Loucy (cell line): ENCODE results near the gene PIGT.

Source experiments
- H2AFZ ChIP-seq: fragments of 200-600 bp; sonication (generic); 2 replicates; pipeline ENCODE4 v1.6.0; 2016; ENCODE audit warnings: antibody characterized with exemption, mild to moderate bottlenecking, low read length, moderate library complexity
- H3F3A ChIP-seq: fragments of 200-600 bp; 2 replicates; pipeline ENCODE4 v1.6.0; 2016; ENCODE audit warnings: antibody characterized with exemption, low read depth, mild to moderate bottlenecking
- H3K27me3 ChIP-seq: fragments of 200-600 bp; sonication (generic); 2 replicates; pipeline ENCODE4 v1.6.1; 2014; ENCODE audit warnings: low read length, mild to moderate bottlenecking; ENCODE audit not compliant: insufficient read depth, poor library complexity, severe bottlenecking
- H3K36me3 ChIP-seq: fragments of 200-600 bp; sonication (generic); 2 replicates; pipeline ENCODE4 v1.6.1; 2016; ENCODE audit warnings: low read length; ENCODE audit not compliant: insufficient read depth
- H3K4me1 ChIP-seq: fragments of 200-600 bp; sonication (generic); 2 replicates; pipeline ENCODE4 v1.5.1; 2014; ENCODE audit warnings: low read length, mild to moderate bottlenecking; ENCODE audit not compliant: insufficient read depth, poor library complexity, severe bottlenecking
- H3K4me2 ChIP-seq: fragments of 200-600 bp; sonication (generic); 2 replicates; pipeline ENCODE4 v1.6.0; 2014; ENCODE audit warnings: antibody characterized with exemption, low read length, low read depth, mild to moderate bottlenecking; ENCODE audit not compliant: poor library complexity, severe bottlenecking
- H3K4me3 ChIP-seq: fragments of 200-600 bp; sonication (generic); 2 replicates; pipeline ENCODE4 v1.5.1; 2014; ENCODE audit warnings: low read length, mild to moderate bottlenecking, mixed read lengths; ENCODE audit not compliant: poor library complexity, severe bottlenecking
- H3K79me2 ChIP-seq: fragments of 200-600 bp; sonication (generic); 2 replicates; pipeline ENCODE4 v1.6.1; 2014; ENCODE audit warnings: low read length; ENCODE audit not compliant: insufficient read depth
- H3K9ac ChIP-seq: fragments of 200-600 bp; sonication (generic); 2 replicates; pipeline ENCODE4 v1.6.0; 2014; ENCODE audit warnings: mild to moderate bottlenecking, low read depth, low read length, moderate library complexity; ENCODE audit not compliant: poor library complexity, severe bottlenecking
- H3K9me2 ChIP-seq: fragments of 200-600 bp; sonication (generic); replicated peaks from 2 replicates; pipeline ENCODE4 v1.6.1; 2016; ENCODE audit warnings: low read depth, low read length, mixed read lengths
- H3K9me3 ChIP-seq: fragments of 200-600 bp; sonication (generic); 2 replicates; pipeline ENCODE4 v1.6.1; 2014; ENCODE audit warnings: mild to moderate bottlenecking, antibody characterized with exemption, low read length, low read depth; ENCODE audit not compliant: insufficient read depth
- H4K20me1 ChIP-seq: fragments of 200-600 bp; sonication (generic); 2 replicates; pipeline ENCODE4 v1.6.0; 2014; ENCODE audit warnings: antibody characterized with exemption, low read length, mild to moderate bottlenecking; ENCODE audit not compliant: insufficient read depth, poor library complexity, severe bottlenecking
- CTCF ChIP-seq: fragments of 200-600 bp; sonication (generic); conservative IDR thresholded peaks from 2 replicates; pipeline ENCODE4 v1.5.1; 2014; ENCODE audit warnings: mild to moderate bottlenecking, antibody characterized with exemption, low read length
- EZH2phosphoT487 ChIP-seq: fragments of 200-600 bp; IDR thresholded peaks from 2 replicates; pipeline ENCODE4 v1.6.1; 2018; ENCODE audit warnings: antibody characterized with exemption, mild to moderate bottlenecking, moderate library complexity, borderline replicate concordance

The PIGT gene

GRCh38 chr20:45378191-45378590 lies 37.8 kb upstream of the PIGT start, which contains the start of gene TP53TG5:
TSS of gene TP53TG5 (minus strand) at chr20:45378325. CDS start at chr20:45378236, 89 bp downstream.
- H3K27me3 ChIP-seq: no peaks in the 10 kb centered on the region
- H3K9me3 ChIP-seq: no peaks in the 10 kb centered on the region
- no peaks in the 10 kb centered on the region for H3K9me2 ChIP-seq
- TF ChIP-seq EZH2phosphoT487: no peak
- TF ChIP-seq CTCF: no peak
- H3K79me2 ChIP-seq: no peaks in the 10 kb centered on the region
- H3K4me3 ChIP-seq: no peak within 1 kb of the TSS
- H3K4me2 ChIP-seq: no peak within 1 kb of the TSS
- H2AFZ ChIP-seq: no peak within 1 kb of the TSS
- H3K4me1 ChIP-seq: peaks cover 4% of the 10 kb centered on the region
- H3K9ac ChIP-seq: no peak within 1 kb of the TSS
- no peaks in the 10 kb centered on the region for H3K36me3 ChIP-seq
- H3F3A ChIP-seq: no peaks in the 10 kb centered on the region
- no peaks in the 10 kb centered on the region for H4K20me1 ChIP-seq

GRCh38 chr20:45387274-45387673 lies 28.7 kb upstream of the PIGT start:
- TF ChIP-seq CTCF (no peak), EZH2phosphoT487 (no peak)
- Histone ChIP-seq H3K9me2 (no peaks in the 10 kb centered on the region), H3K9me3 (no peaks in the 10 kb centered on the region), H4K20me1 (no peaks in the 10 kb centered on the region), H3K9ac (no peak overlapping the region), H3K4me2 (no peak overlapping the region), H3K36me3 (no peaks in the 10 kb centered on the region), H2AFZ (no peak overlapping the region), H3K4me1 (no peaks in the 10 kb centered on the region), H3K79me2 (no peaks in the 10 kb centered on the region), H3K27me3 (no peaks in the 10 kb centered on the region), H3F3A (no peaks in the 10 kb centered on the region), H3K4me3 (no peak overlapping the region)

GRCh38 chr20:45390931-45391330 lies 25.0 kb upstream of the PIGT start:
- Histone ChIP-seq H3K4me2 (no peak overlapping the region), H3K27me3 (no peaks in the 10 kb centered on the region), H3K9me3 (no peaks in the 10 kb centered on the region), H4K20me1 (no peaks in the 10 kb centered on the region), H3K36me3 (no peaks in the 10 kb centered on the region), H3K4me3 (no peak overlapping the region), H2AFZ (no peak overlapping the region), H3K9ac (no peak overlapping the region), H3K4me1 (no peaks in the 10 kb centered on the region), H3K9me2 (no peaks in the 10 kb centered on the region), H3F3A (no peaks in the 10 kb centered on the region), H3K79me2 (no peaks in the 10 kb centered on the region)
- TF ChIP-seq EZH2phosphoT487 (no peak), CTCF (no peak)
